Sigmoid colon (tissue), 7 donors: Measurements from ENCODE around the gene ZNF277. TPM values are rescaled to one million over a fixed set of nuclear protein-coding genes. Genes with fewer than 3 reads are reported as not detected.

Source experiments
- DNase-seq: peaks from one replicate; pipeline ENCODE4 v3.0.0-alpha.2; 2019
- H3K27ac ChIP-seq, 4 donors: fragments of 200-600 bp; sonication (generic); one replicate each; pipeline ENCODE4 v1.5.1; 2016 to 2019; ENCODE audit warnings: mild to moderate bottlenecking in 1 of 4
- H3K27me3 ChIP-seq, 3 donors: fragments of 200-600 bp; sonication (generic); one replicate each; pipeline ENCODE4 v1.5.1; 2019; ENCODE audit warnings: mild to moderate bottlenecking in 1 of 3
- H3K36me3 ChIP-seq, 4 donors: fragments of 200-600 bp; sonication (generic); one replicate each; pipeline ENCODE4 v1.5.1; 2016 to 2019
- H3K4me1 ChIP-seq, 4 donors: fragments of 200-600 bp; sonication (generic); one replicate each; pipeline ENCODE4 v1.5.1; 2017 to 2019
- H3K4me3 ChIP-seq, 4 donors: fragments of 200-600 bp; sonication (generic); one replicate each; pipeline ENCODE4 v1.5.1; 2017 to 2019; ENCODE audit warnings: mild to moderate bottlenecking in 2 of 4, moderate library complexity in 1 of 4
- H3K9me3 ChIP-seq, 4 donors: fragments of 200-600 bp in 3 of 4; sonication (generic) in 3 of 4; one replicate each; pipeline versions ENCODE4 v1.5.1 to v1.6.1; 2013 to 2019
- EP300 ChIP-seq, 4 donors: sonication (generic); formaldehyde crosslinking; IDR thresholded peaks; one replicate each; pipeline ENCODE4 v1.6.1; 2017; ENCODE audit warnings: antibody characterized with exemption in 4 of 4
- POLR2A ChIP-seq, 2 donors: fragments of 450-650 bp; IDR thresholded peaks; one replicate each; pipeline ENCODE4 v1.6.1; 2016; ENCODE audit warnings: antibody characterized with exemption in 2 of 2, mild to moderate bottlenecking in 2 of 2, moderate library complexity in 2 of 2
- POLR2AphosphoS5 ChIP-seq, 4 donors: sonication (generic); formaldehyde crosslinking; IDR thresholded peaks; one replicate each; pipeline ENCODE4 v1.6.1; 2017; ENCODE audit warnings: antibody characterized with exemption in 4 of 4
- WGBS, 2 donors: extraction: QIAGEN DNeasy Blood & Tissue Kit; methylation state at CpG; one replicate each; pipeline ENCODE4 v1.1.7; 2013; 5-methylcytosine and 5-hydroxymethylcytosine counted together
- intact Hi-C: fragments of 100-400 bp; cut with DNase I; formaldehyde crosslinking; loops from one replicate; pipeline ENCODE4 v1.15.1; 2023
- polyA plus RNA-seq, 3 donors: library from polyadenylated mRNA; stranded (reverse); fragments of 200-250 nt; gene quantifications; one replicate each; pipeline ENCODE4 v1.2.3, GENCODE V29; 2013
- total RNA-seq, 4 donors: library from RNA; depleted of rRNA; stranded (reverse); fragments of >200 nt; gene quantifications; one replicate each; pipeline ENCODE4 v1.1.0, GENCODE V29; 2016
- TF ChIP-seq, protein P1 (sequence below), 4 experiments: fragments of 450-650 bp in 3 of 4; fragments of 200-600 bp in 1 of 4; IDR thresholded peaks; one replicate each; pipeline ENCODE4 v1.5.1; 2016 to 2019; ENCODE audit warnings: antibody characterized with exemption in 4 of 4, mild to moderate bottlenecking in 3 of 4, moderate library complexity in 2 of 4
- donor health status: healthy with polysubstance abuse.
- donor health status: Bipolar disorder and iron deficiency.
- donor health status: healthy.

ZNF277 gene
- total and polyA plus RNA-seq, 7 donors, result 15.8 to 49.3 (median 39.0) TPM

DNA sequence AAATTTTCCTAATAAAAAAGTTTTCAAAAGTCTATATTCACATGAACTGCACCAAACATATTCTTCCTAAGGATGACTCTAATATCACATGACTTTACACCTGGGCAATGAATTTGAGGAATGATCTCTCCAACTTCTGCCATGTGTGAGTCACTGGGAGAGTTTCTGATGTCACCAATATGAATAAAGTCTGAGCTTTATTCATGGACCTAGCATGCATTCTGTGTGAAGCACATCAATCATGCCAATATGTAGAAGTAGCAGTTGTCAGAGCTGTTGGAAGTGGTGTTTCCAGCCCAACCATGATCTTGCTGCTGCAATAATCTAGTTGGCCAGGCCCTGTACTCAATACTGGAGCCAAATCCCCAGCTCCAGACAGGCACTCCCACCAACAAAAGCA, 152.0 kb downstream of the ZNF277 start:
- DNase-seq, result no peak
- H3K9me3 ChIP-seq, result no peaks in the 10 kb centered on the region
- no peak overlapping the region for H3K27ac ChIP-seq
- H3K36me3 ChIP-seq, result no peaks in the 10 kb centered on the region
- H3K4me1 ChIP-seq, result peaks cover 0 to 16% (median 3%) of the 10 kb centered on the region in 4 donors
- H3K27me3 ChIP-seq, result no peaks in the 10 kb centered on the region
- TF ChIP-seq EP300 (IDR thresholded peaks at IDR 0.05), result no peak
- TF ChIP-seq POLR2A (IDR thresholded peaks at IDR 0.05), result no peak
- TF ChIP-seq, protein P1, sequence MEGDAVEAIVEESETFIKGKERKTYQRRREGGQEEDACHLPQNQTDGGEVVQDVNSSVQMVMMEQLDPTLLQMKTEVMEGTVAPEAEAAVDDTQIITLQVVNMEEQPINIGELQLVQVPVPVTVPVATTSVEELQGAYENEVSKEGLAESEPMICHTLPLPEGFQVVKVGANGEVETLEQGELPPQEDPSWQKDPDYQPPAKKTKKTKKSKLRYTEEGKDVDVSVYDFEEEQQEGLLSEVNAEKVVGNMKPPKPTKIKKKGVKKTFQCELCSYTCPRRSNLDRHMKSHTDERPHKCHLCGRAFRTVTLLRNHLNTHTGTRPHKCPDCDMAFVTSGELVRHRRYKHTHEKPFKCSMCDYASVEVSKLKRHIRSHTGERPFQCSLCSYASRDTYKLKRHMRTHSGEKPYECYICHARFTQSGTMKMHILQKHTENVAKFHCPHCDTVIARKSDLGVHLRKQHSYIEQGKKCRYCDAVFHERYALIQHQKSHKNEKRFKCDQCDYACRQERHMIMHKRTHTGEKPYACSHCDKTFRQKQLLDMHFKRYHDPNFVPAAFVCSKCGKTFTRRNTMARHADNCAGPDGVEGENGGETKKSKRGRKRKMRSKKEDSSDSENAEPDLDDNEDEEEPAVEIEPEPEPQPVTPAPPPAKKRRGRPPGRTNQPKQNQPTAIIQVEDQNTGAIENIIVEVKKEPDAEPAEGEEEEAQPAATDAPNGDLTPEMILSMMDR (IDR thresholded peaks at IDR 0.05), result no peak
- TF ChIP-seq POLR2AphosphoS5 (IDR thresholded peaks at IDR 0.05), result no peak
- no peak overlapping the region for H3K4me3 ChIP-seq
- intact Hi-C loops, result no loop called here

DNA sequence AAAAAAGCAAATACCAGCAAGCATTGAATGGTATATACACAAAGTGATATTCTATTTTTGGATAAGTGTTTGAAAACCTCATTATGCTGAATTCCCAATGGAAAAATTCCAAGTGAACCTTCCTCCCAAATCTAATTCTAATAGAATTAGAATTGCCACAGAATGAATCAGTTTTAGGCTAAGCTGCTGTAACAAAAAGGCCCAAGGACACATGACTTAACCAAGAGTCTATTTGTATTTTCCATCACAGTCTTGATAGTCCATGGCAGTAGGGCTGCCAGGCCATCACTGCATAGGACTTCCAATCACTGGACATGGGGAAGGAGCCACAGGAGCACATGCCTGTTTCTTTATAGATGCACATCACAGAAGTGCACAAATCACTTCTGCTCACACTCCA, 152.6 kb downstream of the ZNF277 start:
- intact Hi-C loops, result no loop called here

DNA sequence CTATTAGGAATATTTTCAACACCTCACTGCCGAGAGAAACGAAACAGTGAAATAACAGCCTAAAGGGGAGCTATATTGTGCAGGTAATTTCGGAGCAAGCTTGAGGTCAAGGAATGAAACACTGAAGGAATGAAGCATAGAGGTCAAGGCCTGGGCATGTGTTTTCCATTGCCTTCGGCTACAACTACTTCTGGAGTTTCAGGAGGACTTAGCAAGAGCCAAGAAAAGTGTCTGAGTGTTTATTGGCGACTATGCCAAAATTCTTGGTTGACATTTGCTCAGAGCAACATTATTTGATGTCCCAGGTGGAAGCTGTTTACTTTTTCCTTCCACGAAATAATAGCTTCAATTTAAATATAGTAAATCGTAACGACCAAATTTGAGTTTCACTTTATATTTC, 154.2 kb downstream of the ZNF277 start:
- DNase-seq, result no peak
- 77 to 86% methylated on average over 8 of the region's 8 CpGs for WGBS, 2 donors
- intact Hi-C loops, result no loop called here
- no peaks in the 10 kb centered on the region for H3K36me3 ChIP-seq
- no peaks in the 10 kb centered on the region for H3K27me3 ChIP-seq
- TF ChIP-seq POLR2A (IDR thresholded peaks at IDR 0.05) (no peak), POLR2AphosphoS5 (IDR thresholded peaks at IDR 0.05) (no peak), EP300 (IDR thresholded peaks at IDR 0.05) (no peak)
- TF ChIP-seq, protein P1 (IDR thresholded peaks at IDR 0.05), result no peak
- no peaks in the 10 kb centered on the region for H3K9me3 ChIP-seq
- peak overlapping the region in 3 of 4 donors; percentile 30 to 47 (median 35) for H3K27ac ChIP-seq
- H3K4me1 ChIP-seq, result peaks cover 0 to 16% (median 3%) of the 10 kb centered on the region in 4 donors
- no peak overlapping the region for H3K4me3 ChIP-seq

More for the DNA sequence above, 152.6 kb downstream of the ZNF277 start:
- H3K27me3 ChIP-seq, result no peaks in the 10 kb centered on the region
- no peak for DNase-seq
- H3K4me3 ChIP-seq, result no peak overlapping the region
- H3K9me3 ChIP-seq, result no peaks in the 10 kb centered on the region
- TF ChIP-seq, protein P1 (IDR thresholded peaks at IDR 0.05), result no peak
- H3K27ac ChIP-seq, result no peak overlapping the region
- peaks cover 0 to 16% (median 3%) of the 10 kb centered on the region in 4 donors for H3K4me1 ChIP-seq
- no peaks in the 10 kb centered on the region for H3K36me3 ChIP-seq

DNA sequence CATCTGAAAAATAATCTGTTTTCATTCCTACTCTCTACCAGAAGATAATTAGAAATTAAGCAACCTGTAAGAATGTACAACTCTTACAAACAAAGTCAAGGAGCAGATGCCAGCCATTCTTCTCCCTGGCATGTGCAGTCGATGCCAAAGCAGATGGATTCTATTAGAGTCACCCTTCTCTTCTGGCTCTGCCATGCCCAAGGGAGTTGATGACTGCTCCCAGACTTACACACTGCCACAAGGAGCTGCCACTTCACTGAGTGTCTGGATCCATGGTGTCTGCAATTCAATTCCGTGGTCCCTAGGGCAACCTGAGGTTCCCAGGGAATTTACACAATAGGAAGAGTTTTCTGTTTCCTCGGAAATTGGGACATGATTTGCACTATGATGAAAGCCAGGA, 154.7 kb downstream of the ZNF277 start:
- no peak for DNase-seq
- Histone ChIP-seq H3K36me3 (no peaks in the 10 kb centered on the region), H3K4me3 (no peak overlapping the region), H3K27ac (peak overlapping the region in 2 of 4 donors; percentile 30 to 47), H3K27me3 (no peaks in the 10 kb centered on the region), H3K4me1 (peaks cover 0 to 16% (median 3%) of the 10 kb centered on the region in 4 donors), H3K9me3 (no peaks in the 10 kb centered on the region)
- TF ChIP-seq EP300 (IDR thresholded peaks at IDR 0.05) (no peak), POLR2AphosphoS5 (IDR thresholded peaks at IDR 0.05) (no peak), POLR2A (IDR thresholded peaks at IDR 0.05) (no peak)
- TF ChIP-seq, protein P1 (IDR thresholded peaks at IDR 0.05), result no peak
- intact Hi-C loops, result no loop called here
- 83 to 91% methylated on average over 3 of the region's 3 CpGs for WGBS, 2 donors

DNA sequence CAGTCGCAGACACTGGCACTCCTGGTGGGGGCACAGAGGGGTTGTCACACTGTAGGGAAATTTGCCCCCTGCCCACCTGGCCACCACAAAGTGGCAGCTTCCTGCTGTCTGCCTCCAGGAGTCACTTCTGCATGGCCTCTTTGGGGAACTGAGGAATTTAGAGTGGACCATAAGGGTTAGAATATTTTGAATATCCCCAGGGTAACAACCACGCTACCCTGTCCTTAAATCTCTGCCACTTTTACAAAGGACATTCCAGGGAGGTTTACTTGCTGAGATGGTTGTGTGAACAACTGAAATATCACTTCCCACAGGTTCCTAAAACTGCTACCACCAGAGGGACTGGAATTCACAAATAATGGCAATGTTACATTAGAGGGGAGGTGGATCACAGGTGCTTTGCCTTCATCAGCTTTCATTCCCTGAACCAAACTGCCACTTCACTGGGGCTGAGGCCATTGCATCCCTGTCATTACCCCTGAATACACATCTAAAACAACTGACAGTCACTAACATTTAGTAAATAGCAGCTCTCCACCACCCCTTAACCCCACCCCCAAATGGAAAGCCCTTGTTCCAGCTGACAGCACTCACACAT, 155.7 kb downstream of the ZNF277 start:
- WGBS, 2 donors, result 93 to 97% methylated on average over 2 of the region's 2 CpGs
- no peaks in the 10 kb centered on the region for H3K27me3 ChIP-seq
- peak overlapping the region in 1 of 4 donors; percentile 30 for H3K27ac ChIP-seq
- peaks cover 0 to 16% (median 3%) of the 10 kb centered on the region in 4 donors for H3K4me1 ChIP-seq
- no peak for DNase-seq
- no peaks in the 10 kb centered on the region for H3K9me3 ChIP-seq
- H3K36me3 ChIP-seq, result no peaks in the 10 kb centered on the region
- no peak overlapping the region for H3K4me3 ChIP-seq
- TF ChIP-seq POLR2AphosphoS5 (IDR thresholded peaks at IDR 0.05) (no peak), EP300 (IDR thresholded peaks at IDR 0.05) (no peak), POLR2A (IDR thresholded peaks at IDR 0.05) (no peak)
- TF ChIP-seq, protein P1 (IDR thresholded peaks at IDR 0.05), result no peak
- intact Hi-C loops, result no loop called here
